Prostate gland (tissue), 2 donors: Measurements from ENCODE around the gene MATN1.

ENCODE experiments used
- POLR2A ChIP-seq: fragments of 450-650 bp; IDR thresholded peaks from one replicate; pipeline ENCODE4 v1.6.1; 2016; ENCODE audit warnings: antibody characterized with exemption, mild to moderate bottlenecking
- POLR2AphosphoS5 ChIP-seq: sonication (generic); formaldehyde crosslinking; IDR thresholded peaks from one replicate; pipeline ENCODE4 v1.6.1; 2017; ENCODE audit warnings: antibody characterized with exemption
- TF ChIP-seq, protein P1 (sequence below), 4 experiments: fragments of 200-600 bp in 2 of 4; fragments of 450-650 bp in 2 of 4; sonication (generic) in 2 of 4; IDR thresholded peaks; 1 replicate in 3 of 4; 2 replicates in 1 of 4; pipeline ENCODE4 v1.5.1; 2016 to 2019; ENCODE audit warnings: antibody characterized with exemption in 4 of 4, mild to moderate bottlenecking in 2 of 4, moderate library complexity in 2 of 4

GRCh38 chr1:30752651-30752908, 29.2 kb upstream of the MATN1 start:
- TF ChIP-seq, protein P1, sequence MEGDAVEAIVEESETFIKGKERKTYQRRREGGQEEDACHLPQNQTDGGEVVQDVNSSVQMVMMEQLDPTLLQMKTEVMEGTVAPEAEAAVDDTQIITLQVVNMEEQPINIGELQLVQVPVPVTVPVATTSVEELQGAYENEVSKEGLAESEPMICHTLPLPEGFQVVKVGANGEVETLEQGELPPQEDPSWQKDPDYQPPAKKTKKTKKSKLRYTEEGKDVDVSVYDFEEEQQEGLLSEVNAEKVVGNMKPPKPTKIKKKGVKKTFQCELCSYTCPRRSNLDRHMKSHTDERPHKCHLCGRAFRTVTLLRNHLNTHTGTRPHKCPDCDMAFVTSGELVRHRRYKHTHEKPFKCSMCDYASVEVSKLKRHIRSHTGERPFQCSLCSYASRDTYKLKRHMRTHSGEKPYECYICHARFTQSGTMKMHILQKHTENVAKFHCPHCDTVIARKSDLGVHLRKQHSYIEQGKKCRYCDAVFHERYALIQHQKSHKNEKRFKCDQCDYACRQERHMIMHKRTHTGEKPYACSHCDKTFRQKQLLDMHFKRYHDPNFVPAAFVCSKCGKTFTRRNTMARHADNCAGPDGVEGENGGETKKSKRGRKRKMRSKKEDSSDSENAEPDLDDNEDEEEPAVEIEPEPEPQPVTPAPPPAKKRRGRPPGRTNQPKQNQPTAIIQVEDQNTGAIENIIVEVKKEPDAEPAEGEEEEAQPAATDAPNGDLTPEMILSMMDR (IDR thresholded peaks at IDR 0.05) = no peak
- no peak for TF ChIP-seq POLR2A
- TF ChIP-seq POLR2AphosphoS5 = no peak
